ENCODE results near the gene TBC1D3B. TPM values are rescaled to one million over a fixed set of nuclear protein-coding genes. Genes with fewer than 3 reads are reported as not detected.
"Not testable (repeated sequence)": the region's sequence is repeated elsewhere in the genome, so short reads cannot be mapped to it uniquely, and the experiment has no call there.

Gene TBC1D3B
- total RNA-seq, 1 experiment from 2014 or later = 5.1 TPM

DNA sequence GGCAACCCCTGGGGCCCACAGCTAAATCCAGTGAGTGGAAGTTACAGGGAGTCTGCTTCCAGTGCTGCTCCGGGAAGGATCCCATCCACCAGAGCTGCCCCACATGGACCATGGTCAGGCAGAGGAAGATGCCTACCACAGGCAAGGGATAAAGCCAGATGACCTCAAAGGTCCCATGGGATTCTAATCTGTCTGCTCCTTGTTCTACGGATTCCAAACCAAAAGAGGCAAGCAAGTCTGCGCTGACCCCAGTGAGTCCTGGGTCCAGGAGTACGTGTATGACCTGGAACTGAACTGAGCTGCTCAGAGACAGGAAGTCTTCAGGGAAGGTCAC, 35.8 kb upstream of the TBC1D3B start:
- H3K9me3 ChIP-seq (ENCODE audit: low read depth, low read length, poor library complexity, severe bottlenecking) = no peaks in the 10 kb centered on the region
- H3K27ac ChIP-seq (ENCODE audit: low read depth, low read length, poor library complexity, severe bottlenecking) = no peak overlapping the region
- DNase-seq (ENCODE audit: low spot score) = no peak
- no peaks in the 10 kb centered on the region for H3K36me3 ChIP-seq (ENCODE audit: insufficient read depth, low read length, poor library complexity, severe bottlenecking)
- TF ChIP-seq, protein P1, sequence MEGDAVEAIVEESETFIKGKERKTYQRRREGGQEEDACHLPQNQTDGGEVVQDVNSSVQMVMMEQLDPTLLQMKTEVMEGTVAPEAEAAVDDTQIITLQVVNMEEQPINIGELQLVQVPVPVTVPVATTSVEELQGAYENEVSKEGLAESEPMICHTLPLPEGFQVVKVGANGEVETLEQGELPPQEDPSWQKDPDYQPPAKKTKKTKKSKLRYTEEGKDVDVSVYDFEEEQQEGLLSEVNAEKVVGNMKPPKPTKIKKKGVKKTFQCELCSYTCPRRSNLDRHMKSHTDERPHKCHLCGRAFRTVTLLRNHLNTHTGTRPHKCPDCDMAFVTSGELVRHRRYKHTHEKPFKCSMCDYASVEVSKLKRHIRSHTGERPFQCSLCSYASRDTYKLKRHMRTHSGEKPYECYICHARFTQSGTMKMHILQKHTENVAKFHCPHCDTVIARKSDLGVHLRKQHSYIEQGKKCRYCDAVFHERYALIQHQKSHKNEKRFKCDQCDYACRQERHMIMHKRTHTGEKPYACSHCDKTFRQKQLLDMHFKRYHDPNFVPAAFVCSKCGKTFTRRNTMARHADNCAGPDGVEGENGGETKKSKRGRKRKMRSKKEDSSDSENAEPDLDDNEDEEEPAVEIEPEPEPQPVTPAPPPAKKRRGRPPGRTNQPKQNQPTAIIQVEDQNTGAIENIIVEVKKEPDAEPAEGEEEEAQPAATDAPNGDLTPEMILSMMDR (conservative IDR thresholded peaks at IDR 0.05; ENCODE audit: low read depth, low read length) = no peak
- no peak for TF ChIP-seq EZH2 (IDR thresholded peaks at IDR 0.05; ENCODE audit: borderline replicate concordance, low read depth, low read length, poor library complexity, severe bottlenecking)
- BruUV-seq (replicated peaks) = no TSS peak
- no peak overlapping the region for H3K4me3 ChIP-seq (ENCODE audit: low read depth, low read length, poor library complexity, severe bottlenecking)
- intact Hi-C loops (cut with micrococcal nuclease; ENCODE audit: unreplicated experiment) = no loop called here
- CTCF ChIA-PET = no interaction called here
- no peaks in the 10 kb centered on the region for H3K27me3 ChIP-seq (replicated peaks; ENCODE audit: insufficient read depth, low read depth, low read length, poor library complexity)
- POLR2A ChIA-PET (ENCODE audit: low non-redundant PET) = no interaction called here
- no peaks in the 10 kb centered on the region for H3K4me1 ChIP-seq (ENCODE audit: insufficient read depth, low read length, poor library complexity, severe bottlenecking)

DNA sequence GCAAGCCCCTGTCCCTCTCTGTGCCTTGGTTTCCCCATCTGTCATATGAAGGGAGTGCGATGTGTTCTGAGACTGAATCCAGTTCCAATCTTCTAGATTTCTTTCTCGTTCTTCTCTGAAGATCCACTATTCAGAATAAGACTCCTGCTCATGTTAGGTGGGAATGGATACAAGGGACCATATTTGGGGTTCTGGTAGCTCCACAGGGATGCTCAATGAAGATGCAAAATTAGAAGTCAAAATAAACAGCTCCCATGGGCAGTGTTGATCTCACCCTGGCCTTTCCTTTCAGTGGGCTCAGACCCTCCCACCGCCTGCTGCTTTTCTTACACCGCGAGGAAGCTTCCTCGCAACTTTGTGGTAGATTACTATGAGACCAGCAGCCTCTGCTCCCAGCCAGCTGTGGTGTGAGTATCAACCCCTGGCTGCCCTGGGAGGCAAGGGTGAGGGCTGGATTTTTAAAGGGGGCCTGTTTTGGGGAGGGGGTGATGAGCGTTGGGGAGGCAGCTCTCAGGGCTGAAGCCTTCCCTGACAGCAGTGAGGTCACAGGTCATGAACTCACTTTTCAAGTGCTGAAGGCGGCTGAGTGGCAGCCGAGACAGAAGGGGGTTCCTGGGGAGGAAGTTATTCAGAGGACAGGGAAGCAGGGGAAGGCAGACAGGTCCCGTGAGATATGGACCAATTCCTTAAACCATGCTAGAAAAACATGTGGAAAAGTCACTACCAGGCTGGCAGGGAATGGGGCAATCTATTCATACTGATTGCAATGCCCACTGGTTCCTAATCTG, 35.2 kb upstream of the TBC1D3B start:
- CTCF ChIA-PET; H3K27ac ChIP-seq (ENCODE audit: low read depth, low read length, poor library complexity, severe bottlenecking): not testable (repeated sequence)

DNA sequence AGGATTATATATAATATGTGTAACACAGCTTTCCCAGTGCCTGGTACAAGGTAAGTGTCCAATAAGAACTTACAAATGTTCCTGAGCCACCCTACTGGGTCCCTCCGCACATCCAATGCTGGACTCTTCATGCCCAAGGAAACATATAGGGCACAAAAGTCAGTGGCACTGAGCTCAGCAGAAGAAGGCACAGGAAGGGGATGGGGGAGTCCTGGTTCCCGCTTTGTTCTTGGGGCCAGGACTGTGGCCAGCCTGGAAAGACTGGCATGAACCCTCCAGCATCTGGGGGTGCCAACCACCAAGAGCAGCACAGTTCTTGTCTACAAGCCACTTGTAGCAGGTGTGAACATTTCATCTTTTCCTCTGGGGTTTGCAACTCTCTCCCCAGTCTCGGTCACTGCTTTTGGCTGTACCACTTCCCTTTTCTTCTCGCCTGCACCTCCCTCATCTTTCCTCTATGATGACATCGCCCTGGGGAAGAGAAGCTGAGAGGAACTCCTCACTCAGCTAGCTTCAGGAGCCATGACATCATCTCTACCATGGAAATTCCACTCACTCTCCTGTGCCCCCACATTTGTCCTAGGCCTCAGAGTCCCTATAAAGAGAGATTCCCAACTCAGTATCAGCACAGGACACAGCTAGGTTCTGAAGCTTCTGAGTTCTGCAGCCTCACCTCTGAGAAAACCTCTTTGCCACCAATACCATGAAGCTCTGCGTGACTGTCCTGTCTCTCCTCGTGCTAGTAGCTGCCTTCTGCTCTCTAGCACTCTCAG, 34.2 kb upstream of the TBC1D3B start, which contains the start of gene CCL4L2:
Gene CCL4L2, plus strand, starts transcription at position 625 of the 773 bp plus-strand sequence.
- BruUV-seq (replicated peaks); CTCF ChIA-PET; H3K4me1 ChIP-seq (ENCODE audit: insufficient read depth, low read length, poor library complexity, severe bottlenecking); H3K4me3 ChIP-seq (ENCODE audit: low read depth, low read length, poor library complexity, severe bottlenecking); intact Hi-C loops (cut with micrococcal nuclease; ENCODE audit: unreplicated experiment); H3K36me3 ChIP-seq (ENCODE audit: insufficient read depth, low read length, poor library complexity, severe bottlenecking); H3K27me3 ChIP-seq (replicated peaks; ENCODE audit: insufficient read depth, low read depth, low read length, poor library complexity); H3K27ac ChIP-seq (ENCODE audit: low read depth, low read length, poor library complexity, severe bottlenecking); DNase-seq (ENCODE audit: low spot score); POLR2A ChIA-PET (ENCODE audit: low non-redundant PET); H3K9me3 ChIP-seq (ENCODE audit: low read depth, low read length, poor library complexity, severe bottlenecking): not testable (repeated sequence)

More for the DNA sequence above, 35.2 kb upstream of the TBC1D3B start:
- H3K4me3 ChIP-seq (ENCODE audit: low read depth, low read length, poor library complexity, severe bottlenecking); BruUV-seq (replicated peaks); DNase-seq (ENCODE audit: low spot score); H3K9me3 ChIP-seq (ENCODE audit: low read depth, low read length, poor library complexity, severe bottlenecking); H3K36me3 ChIP-seq (ENCODE audit: insufficient read depth, low read length, poor library complexity, severe bottlenecking); H3K4me1 ChIP-seq (ENCODE audit: insufficient read depth, low read length, poor library complexity, severe bottlenecking); intact Hi-C loops (cut with micrococcal nuclease; ENCODE audit: unreplicated experiment); H3K27me3 ChIP-seq (replicated peaks; ENCODE audit: insufficient read depth, low read depth, low read length, poor library complexity); POLR2A ChIA-PET (ENCODE audit: low non-redundant PET): not testable (repeated sequence)

DNA sequence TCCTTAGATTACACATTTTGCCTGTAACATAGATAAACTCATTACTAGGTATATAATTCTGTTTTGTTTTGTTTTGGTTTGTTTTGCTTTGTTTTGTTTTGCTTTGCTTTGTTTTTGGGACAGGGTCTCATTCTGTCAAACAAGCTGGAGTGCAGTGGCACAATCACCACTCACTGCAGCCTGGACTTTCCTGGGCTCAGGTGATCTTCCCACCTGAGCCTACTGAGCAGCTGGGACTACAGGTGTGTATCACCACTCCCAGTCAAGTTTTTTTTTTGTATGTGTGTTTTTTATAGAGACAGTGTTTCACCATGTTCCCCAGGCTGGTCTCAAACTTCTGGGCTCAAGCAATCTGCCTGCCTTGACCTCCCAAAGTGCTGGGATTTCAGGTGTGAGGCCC, 33.1 kb upstream of the TBC1D3B start:
- DNase-seq (ENCODE audit: low spot score) = no peak
- no peaks in the 10 kb centered on the region for H3K36me3 ChIP-seq (ENCODE audit: insufficient read depth, low read length, poor library complexity, severe bottlenecking)
- H3K9me3 ChIP-seq (ENCODE audit: low read depth, low read length, poor library complexity, severe bottlenecking) = no peaks in the 10 kb centered on the region
- POLR2A ChIA-PET (ENCODE audit: low non-redundant PET) = no interaction called here
- no peak overlapping the region for H3K4me3 ChIP-seq (ENCODE audit: low read depth, low read length, poor library complexity, severe bottlenecking)
- CTCF ChIA-PET = no interaction called here
- intact Hi-C loops (cut with micrococcal nuclease; ENCODE audit: unreplicated experiment) = no loop called here
- BruUV-seq (replicated peaks) = no TSS peak
- H3K27ac ChIP-seq (ENCODE audit: low read depth, low read length, poor library complexity, severe bottlenecking) = no peak overlapping the region
- TF ChIP-seq, protein P1 (conservative IDR thresholded peaks at IDR 0.05; ENCODE audit: low read depth, low read length) = no peak
- no peak for TF ChIP-seq EZH2 (IDR thresholded peaks at IDR 0.05; ENCODE audit: borderline replicate concordance, low read depth, low read length, poor library complexity, severe bottlenecking)
- H3K4me1 ChIP-seq (ENCODE audit: insufficient read depth, low read length, poor library complexity, severe bottlenecking) = no peaks in the 10 kb centered on the region
- no peaks in the 10 kb centered on the region for H3K27me3 ChIP-seq (replicated peaks; ENCODE audit: insufficient read depth, low read depth, low read length, poor library complexity)

DNA sequence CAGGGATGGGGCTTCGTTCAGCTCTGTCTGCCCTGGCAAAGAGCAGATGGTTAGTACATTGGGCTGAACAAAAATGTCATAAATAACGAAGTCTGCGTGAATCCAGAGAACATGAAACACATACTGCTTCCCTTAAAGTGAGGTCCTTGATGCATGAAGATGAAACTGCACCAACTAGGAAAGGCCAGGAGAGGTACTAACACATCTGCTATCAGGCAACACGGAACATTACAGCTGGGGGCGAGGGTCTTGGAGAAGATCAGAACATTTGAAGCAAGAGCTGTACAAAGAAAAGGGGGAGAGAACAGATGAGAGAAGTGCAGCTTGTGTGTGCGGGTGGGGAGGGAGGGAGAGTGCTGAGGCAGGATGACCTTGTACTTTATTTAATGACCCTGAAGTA, 30.9 kb upstream of the TBC1D3B start:
- BruUV-seq (replicated peaks); H3K4me1 ChIP-seq (ENCODE audit: insufficient read depth, low read length, poor library complexity, severe bottlenecking); H3K4me3 ChIP-seq (ENCODE audit: low read depth, low read length, poor library complexity, severe bottlenecking); DNase-seq (ENCODE audit: low spot score); POLR2A ChIA-PET (ENCODE audit: low non-redundant PET); H3K9me3 ChIP-seq (ENCODE audit: low read depth, low read length, poor library complexity, severe bottlenecking); CTCF ChIA-PET; intact Hi-C loops (cut with micrococcal nuclease; ENCODE audit: unreplicated experiment); H3K36me3 ChIP-seq (ENCODE audit: insufficient read depth, low read length, poor library complexity, severe bottlenecking); H3K27ac ChIP-seq (ENCODE audit: low read depth, low read length, poor library complexity, severe bottlenecking); H3K27me3 ChIP-seq (replicated peaks; ENCODE audit: insufficient read depth, low read depth, low read length, poor library complexity): not testable (repeated sequence)

DNA sequence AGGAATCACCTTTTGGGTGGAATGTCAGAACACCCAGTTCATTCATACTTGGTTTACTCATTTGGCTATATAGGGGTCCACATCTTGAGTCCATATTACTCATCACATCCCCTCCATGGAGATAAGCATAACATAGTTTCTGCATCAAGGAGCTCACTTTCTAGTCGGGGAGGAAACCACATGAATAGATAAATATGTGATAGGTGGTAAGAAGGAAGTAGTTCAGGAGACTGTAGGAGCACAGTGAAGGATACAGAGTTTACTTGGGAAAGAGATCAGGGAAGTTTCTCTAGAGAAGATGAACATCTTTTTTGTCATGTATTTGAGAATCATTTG, 30.0 kb upstream of the TBC1D3B start:
- intact Hi-C loops (cut with micrococcal nuclease; ENCODE audit: unreplicated experiment); DNase-seq (ENCODE audit: low spot score); H3K27me3 ChIP-seq (replicated peaks; ENCODE audit: insufficient read depth, low read depth, low read length, poor library complexity); H3K27ac ChIP-seq (ENCODE audit: low read depth, low read length, poor library complexity, severe bottlenecking); CTCF ChIA-PET; POLR2A ChIA-PET (ENCODE audit: low non-redundant PET); BruUV-seq (replicated peaks); H3K4me3 ChIP-seq (ENCODE audit: low read depth, low read length, poor library complexity, severe bottlenecking); H3K36me3 ChIP-seq (ENCODE audit: insufficient read depth, low read length, poor library complexity, severe bottlenecking); H3K4me1 ChIP-seq (ENCODE audit: insufficient read depth, low read length, poor library complexity, severe bottlenecking); H3K9me3 ChIP-seq (ENCODE audit: low read depth, low read length, poor library complexity, severe bottlenecking): not testable (repeated sequence)
